ENCODE measurements around the gene RABL3.
A peak's percentile ranks its signal among the peaks of the same experiment; 100 is the strongest.
"Not testable (repeated sequence)": the region's sequence is repeated elsewhere in the genome, so short reads cannot be mapped to it uniquely, and the experiment has no call there.

RABL3 gene

GRCh38 chr3:120738006-120738405 is 4.3 kb downstream of the RABL3 start:
- ATAC-seq (replicated peaks); H3K4me3 Mint-ChIP-seq; DNase-seq; H3K9me3 Mint-ChIP-seq; H3K27me3 Mint-ChIP-seq; H3K27ac Mint-ChIP-seq; H3K4me1 Mint-ChIP-seq (ENCODE audit: low read depth in 2 of 2): not testable (repeated sequence)
- peaks cover 13% of the 10 kb centered on the region for H3K36me3 Mint-ChIP-seq (ENCODE audit: insufficient read depth)

DNA sequence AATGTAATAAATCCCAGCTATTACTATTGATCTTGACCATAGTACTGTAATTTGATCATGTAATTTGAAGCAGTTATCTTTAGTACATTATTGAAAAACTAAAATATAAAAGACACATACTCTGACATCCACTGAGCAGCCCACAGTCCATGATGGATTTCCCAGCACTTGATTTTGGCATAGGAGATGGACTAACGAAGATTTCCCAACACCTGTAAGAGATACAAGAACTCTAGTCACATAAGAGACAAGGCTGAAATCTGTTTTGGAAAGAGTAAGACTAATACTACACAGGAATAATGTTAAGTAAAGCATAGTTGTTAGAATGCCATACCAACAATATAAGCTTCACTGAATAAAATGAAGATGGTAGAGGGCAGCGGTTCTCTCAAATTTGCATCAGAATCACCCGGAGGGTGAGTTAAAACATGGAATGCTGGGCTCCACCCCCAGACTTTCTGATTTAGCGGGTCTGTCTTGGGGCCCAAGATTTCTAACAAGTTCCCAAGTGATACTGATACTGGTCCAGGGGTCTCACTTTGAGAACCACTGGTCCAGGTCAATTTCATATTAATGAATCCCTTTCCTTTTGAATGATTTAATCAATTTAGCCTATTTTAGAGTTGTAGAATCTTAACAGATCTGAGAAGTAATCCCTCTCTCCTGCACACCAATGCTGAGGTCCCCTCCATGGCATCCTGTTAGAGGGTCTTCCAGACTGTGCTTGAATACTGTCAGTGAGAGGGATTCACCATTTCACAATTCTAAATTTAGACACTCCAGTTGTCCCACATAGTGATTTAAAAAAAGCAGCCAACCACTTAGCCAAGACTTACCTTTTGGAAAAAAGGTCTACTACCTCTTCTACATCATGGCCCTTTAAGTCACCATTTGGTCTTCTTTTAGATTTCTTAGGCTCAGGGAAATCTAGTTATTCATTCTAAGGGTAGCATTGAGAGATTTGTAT is 11.5 kb downstream of the RABL3 start:
- no peaks in the 10 kb centered on the region for H3K27me3 Mint-ChIP-seq
- no peak overlapping the region for H3K27ac Mint-ChIP-seq
- H3K4me1 Mint-ChIP-seq (ENCODE audit: low read depth in 2 of 2) = peaks cover 0 to 16% of the 10 kb centered on the region in 2 donors
- no peak overlapping the region for H3K4me3 Mint-ChIP-seq
- peaks cover 11% of the 10 kb centered on the region for H3K36me3 Mint-ChIP-seq (ENCODE audit: insufficient read depth)
- DNase-seq (no peak), ATAC-seq (replicated peaks) (no peak)
- H3K9me3 Mint-ChIP-seq = peaks cover 0 to 8% of the 10 kb centered on the region in 2 donors

DNA sequence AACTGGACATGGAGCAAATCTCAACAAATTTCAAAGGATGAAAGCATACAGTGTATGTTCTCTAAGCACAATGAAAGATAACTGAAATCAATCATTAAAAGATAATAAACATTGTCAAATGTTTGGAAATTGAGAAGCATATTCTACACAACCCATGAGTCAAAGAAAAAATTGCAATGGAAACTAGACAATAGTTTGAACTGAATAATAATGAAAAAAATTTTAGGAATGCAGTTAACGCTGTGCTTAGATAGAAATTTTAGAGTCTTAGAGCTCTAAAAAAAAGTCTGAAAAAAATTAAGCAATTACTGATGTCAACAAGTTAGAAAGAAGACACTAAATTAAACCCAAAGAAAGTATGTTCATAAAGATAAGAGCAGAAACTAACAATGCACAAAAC is 15.5 kb downstream of the RABL3 start:
- H3K9me3 Mint-ChIP-seq = no peaks in the 10 kb centered on the region
- no peak for DNase-seq
- no peak overlapping the region for H3K27ac Mint-ChIP-seq
- peaks cover 0 to 16% of the 10 kb centered on the region in 2 donors for H3K4me1 Mint-ChIP-seq (ENCODE audit: low read depth in 2 of 2)
- H3K27me3 Mint-ChIP-seq = no peaks in the 10 kb centered on the region
- H3K36me3 Mint-ChIP-seq (ENCODE audit: insufficient read depth) = peaks cover 11% of the 10 kb centered on the region
- no peak overlapping the region for H3K4me3 Mint-ChIP-seq
- no peak for ATAC-seq (replicated peaks)

- H3K27ac Mint-ChIP-seq = peak overlapping the region; percentile 2 to 8
- DNase-seq (peak; percentile 69 to 72 (median 70)), ATAC-seq (replicated peaks) (peak; percentile 91)
- not testable (repeated sequence) for H3K36me3 Mint-ChIP-seq (ENCODE audit: insufficient read depth); H3K9me3 Mint-ChIP-seq; H3K27me3 Mint-ChIP-seq
- peaks cover 24 to 29% of the 10 kb centered on the region in 2 donors for H3K4me1 Mint-ChIP-seq (ENCODE audit: low read depth in 2 of 2)
- peak overlapping the region; percentile 74 to 75 for H3K4me3 Mint-ChIP-seq
Observed at GRCh38 chr3:120719167-120719834, 23.0 kb downstream of the RABL3 start.

- H3K9me3 Mint-ChIP-seq = no peaks in the 10 kb centered on the region
- no peak overlapping the region for H3K27ac Mint-ChIP-seq
- H3K27me3 Mint-ChIP-seq = no peaks in the 10 kb centered on the region
- H3K36me3 Mint-ChIP-seq (ENCODE audit: insufficient read depth) = peaks cover 4% of the 10 kb centered on the region
- peaks cover 5 to 8% of the 10 kb centered on the region in 2 donors for H3K4me1 Mint-ChIP-seq (ENCODE audit: low read depth in 2 of 2)
- DNase-seq (no peak), ATAC-seq (replicated peaks) (no peak)
- no peak overlapping the region for H3K4me3 Mint-ChIP-seq
Observed at GRCh38 chr3:120713262-120713661, 29.1 kb downstream of the RABL3 start.

GRCh38 chr3:120710369-120710768 is 31.9 kb downstream of the RABL3 start:
- no peaks in the 10 kb centered on the region for H3K9me3 Mint-ChIP-seq
- H3K4me1 Mint-ChIP-seq (ENCODE audit: low read depth in 2 of 2) = peaks cover 1 to 8% of the 10 kb centered on the region in 2 donors
- no peak for DNase-seq
- H3K36me3 Mint-ChIP-seq (ENCODE audit: insufficient read depth) = peaks cover 4% of the 10 kb centered on the region
- no peak overlapping the region for H3K4me3 Mint-ChIP-seq
- H3K27ac Mint-ChIP-seq = no peak overlapping the region
- ATAC-seq (replicated peaks) = no peak
- no peaks in the 10 kb centered on the region for H3K27me3 Mint-ChIP-seq

DNA sequence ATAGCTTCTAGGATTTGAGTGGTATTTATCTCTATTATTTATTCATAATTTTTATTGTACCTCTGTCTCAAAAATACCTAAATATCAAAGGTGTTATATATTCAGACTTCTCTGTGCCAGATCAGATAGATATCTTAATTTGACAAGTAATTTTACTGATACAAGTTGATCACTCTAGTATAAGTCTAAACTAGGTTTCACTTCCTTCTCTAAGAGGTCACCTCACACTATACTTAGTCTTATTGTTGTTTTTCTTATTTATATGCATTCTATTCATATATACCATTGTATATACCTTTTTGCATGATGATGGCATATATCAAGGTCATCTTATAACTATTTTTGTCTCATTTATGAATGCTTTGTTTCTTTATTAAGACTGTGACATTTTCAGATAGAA is 33.9 kb downstream of the RABL3 start:
- H3K27ac Mint-ChIP-seq = no peak overlapping the region

GRCh38 chr3:120706950-120707349 is 35.4 kb downstream of the RABL3 start:
- H3K4me1 Mint-ChIP-seq (ENCODE audit: low read depth in 2 of 2) = peaks cover 0 to 4% of the 10 kb centered on the region in 2 donors
- H3K4me3 Mint-ChIP-seq = no peak overlapping the region
- no peak for ATAC-seq (replicated peaks)
- no peak for DNase-seq
- no peaks in the 10 kb centered on the region for H3K27me3 Mint-ChIP-seq
- peaks cover 11% of the 10 kb centered on the region for H3K36me3 Mint-ChIP-seq (ENCODE audit: insufficient read depth)
- no peaks in the 10 kb centered on the region for H3K9me3 Mint-ChIP-seq
- peak overlapping the region in 1 of 2 donors; percentile 36 for H3K27ac Mint-ChIP-seq

More for the DNA sequence above, 33.9 kb downstream of the RABL3 start:
- Mint-ChIP-seq H3K4me3 (no peak overlapping the region), H3K4me1 (ENCODE audit: low read depth in 2 of 2) (peaks cover 0 to 4% of the 10 kb centered on the region in 2 donors), H3K9me3 (no peaks in the 10 kb centered on the region), H3K36me3 (ENCODE audit: insufficient read depth) (peaks cover 8% of the 10 kb centered on the region), H3K27me3 (no peaks in the 10 kb centered on the region)
- ATAC-seq (replicated peaks) (no peak), DNase-seq (no peak)

- Mint-ChIP-seq H3K4me3 (no peak overlapping the region), H3K9me3 (no peaks in the 10 kb centered on the region), H3K27ac (no peak overlapping the region), H3K4me1 (ENCODE audit: low read depth in 2 of 2) (peaks cover 0 to 4% of the 10 kb centered on the region in 2 donors), H3K36me3 (ENCODE audit: insufficient read depth) (peaks cover 11% of the 10 kb centered on the region), H3K27me3 (no peaks in the 10 kb centered on the region)
- ATAC-seq (replicated peaks) = no peak
- no peak for DNase-seq
Observed at GRCh38 chr3:120705884-120706582, 36.3 kb downstream of the RABL3 start.

GRCh38 chr3:120699333-120699732 is 43.0 kb downstream of the RABL3 start:
- Mint-ChIP-seq H3K9me3 (no peaks in the 10 kb centered on the region), H3K4me3 (no peak overlapping the region), H3K27me3 (no peaks in the 10 kb centered on the region)

GRCh38 chr3:120693439-120694171 is 48.7 kb downstream of the RABL3 start:
- no peaks in the 10 kb centered on the region for H3K4me1 Mint-ChIP-seq (ENCODE audit: low read depth in 2 of 2)
- peaks cover 10% of the 10 kb centered on the region for H3K36me3 Mint-ChIP-seq (ENCODE audit: insufficient read depth)
- H3K27me3 Mint-ChIP-seq = no peaks in the 10 kb centered on the region
- H3K27ac Mint-ChIP-seq = no peak overlapping the region
- no peak overlapping the region for H3K4me3 Mint-ChIP-seq
- no peaks in the 10 kb centered on the region for H3K9me3 Mint-ChIP-seq
- DNase-seq (no peak), ATAC-seq (replicated peaks) (no peak)

More at GRCh38 chr3:120699333-120699732, 43.0 kb downstream of the RABL3 start:
- no peak for DNase-seq
- ATAC-seq (replicated peaks) = no peak
- no peaks in the 10 kb centered on the region for H3K4me1 Mint-ChIP-seq (ENCODE audit: low read depth in 2 of 2)
- H3K27ac Mint-ChIP-seq = no peak overlapping the region
- H3K36me3 Mint-ChIP-seq (ENCODE audit: insufficient read depth) = peaks cover 8% of the 10 kb centered on the region

DNA sequence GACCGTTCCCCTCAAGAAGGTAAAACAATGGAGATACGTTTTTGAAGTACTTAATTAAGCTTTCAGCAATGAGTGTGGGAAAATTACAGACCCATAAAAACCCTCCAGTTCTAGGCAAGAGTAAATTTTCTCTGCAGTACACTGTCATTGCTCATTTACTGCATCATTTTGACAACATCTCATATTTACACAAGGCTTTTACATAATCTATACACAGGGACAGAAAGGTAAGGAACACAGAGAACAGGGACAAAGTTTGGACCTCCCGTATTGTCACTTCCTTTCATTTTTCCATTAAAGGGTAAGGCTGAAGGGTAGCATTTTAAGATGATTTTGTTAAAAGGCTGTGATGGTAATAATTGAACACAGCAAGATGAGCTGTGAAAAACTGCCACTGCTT is 52.9 kb downstream of the RABL3 start:
- Mint-ChIP-seq H3K27me3 (no peaks in the 10 kb centered on the region), H3K27ac (no peak overlapping the region), H3K4me1 (ENCODE audit: low read depth in 2 of 2) (no peaks in the 10 kb centered on the region), H3K4me3 (no peak overlapping the region), H3K36me3 (ENCODE audit: insufficient read depth) (peaks cover 8% of the 10 kb centered on the region), H3K9me3 (no peaks in the 10 kb centered on the region)
- DNase-seq (no peak), ATAC-seq (replicated peaks) (no peak)

DNA sequence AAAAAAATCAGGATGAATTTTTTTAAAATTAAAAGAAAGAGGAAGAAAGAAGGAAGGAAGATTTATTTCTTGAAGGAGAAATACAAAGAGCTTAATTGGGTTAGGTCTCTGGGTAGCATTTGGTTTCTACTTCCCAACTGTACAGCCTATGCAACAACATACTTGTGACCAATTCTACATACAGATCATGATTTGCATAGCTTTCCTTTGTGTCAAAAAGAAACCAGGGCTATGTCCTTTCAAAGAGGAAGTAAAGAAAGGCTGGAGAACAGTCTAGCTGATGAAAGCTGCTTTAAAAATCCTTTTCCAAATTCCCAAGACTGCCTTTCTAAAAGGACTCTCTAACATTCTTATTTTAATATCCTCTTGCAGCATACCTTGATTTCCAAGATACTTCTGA is 54.2 kb downstream of the RABL3 start:
- H3K27me3 Mint-ChIP-seq = no peaks in the 10 kb centered on the region
- no peaks in the 10 kb centered on the region for H3K9me3 Mint-ChIP-seq
- H3K4me3 Mint-ChIP-seq = no peak overlapping the region
- H3K36me3 Mint-ChIP-seq (ENCODE audit: insufficient read depth) = peaks cover 3% of the 10 kb centered on the region
- no peak for DNase-seq
- no peaks in the 10 kb centered on the region for H3K4me1 Mint-ChIP-seq (ENCODE audit: low read depth in 2 of 2)
- no peak for ATAC-seq (replicated peaks)
- no peak overlapping the region for H3K27ac Mint-ChIP-seq
